Heart right ventricle (tissue), 16 donors: ENCODE data around the gene DZANK1. TPM values are rescaled to one million over a fixed set of nuclear protein-coding genes. Genes with fewer than 3 reads are reported as not detected.

Experiments used
- ATAC-seq, 8 donors: fragments of 200-7000 bp; cut with Tn5 transposase; one replicate each; pipeline ENCODE4 v1.9.1; 2020; ENCODE audit warnings: mild to moderate bottlenecking in 8 of 8, moderate library complexity in 8 of 8, moderate number of reproducible peaks in 1 of 8
- DNase-seq, 2 donors: peaks; one replicate each; pipeline ENCODE4 v3.0.0-alpha.2; 2020
- H3K27ac ChIP-seq, 10 donors: fragments of 200-600 bp; sonication (generic) in 2 of 10; one replicate each; pipeline versions ENCODE4 v1.5.0 to v1.8.0; 2020 to 2022; ENCODE audit warnings: mild to moderate bottlenecking in 3 of 10
- H3K27me3 ChIP-seq, 7 donors: fragments of 200-600 bp; one replicate each; pipeline ENCODE4 v1.8.0; 2021 to 2022; ENCODE audit warnings: mild to moderate bottlenecking in 2 of 7
- H3K36me3 ChIP-seq, 9 donors: fragments of 200-600 bp; sonication (generic) in 1 of 9; one replicate each; pipeline versions ENCODE4 v1.5.0 to v1.8.0; 2020 to 2022; ENCODE audit warnings: mild to moderate bottlenecking in 2 of 9
- H3K4me1 ChIP-seq, 9 donors: fragments of 200-600 bp; sonication (generic) in 1 of 9; one replicate each; pipeline versions ENCODE4 v1.5.0 to v1.8.0; 2020 to 2022; ENCODE audit warnings: mild to moderate bottlenecking in 4 of 9
- H3K4me3 ChIP-seq, 10 donors: fragments of 200-600 bp; sonication (generic) in 2 of 10; one replicate each; pipeline versions ENCODE4 v1.5.0 to v1.8.0; 2020 to 2022; ENCODE audit warnings: mild to moderate bottlenecking in 7 of 10, moderate library complexity in 2 of 10
- H3K9me3 ChIP-seq, 11 donors: fragments of 200-600 bp in 10 of 11; sonication (generic) in 2 of 11; one replicate each; pipeline versions ENCODE4 v1.5.0 to v1.8.0; 2013 to 2022; ENCODE audit warnings: mild to moderate bottlenecking in 2 of 11, control low read depth in 1 of 11, moderate library complexity in 1 of 11
- CTCF ChIP-seq, 9 donors: fragments of 200-600 bp; sonication (generic) in 2 of 9; IDR thresholded peaks; one replicate each; pipeline versions ENCODE4 v1.5.0 to v1.8.0; 2021 to 2022; ENCODE audit warnings: antibody characterized with exemption in 9 of 9, mild to moderate bottlenecking in 5 of 9, moderate library complexity in 1 of 9
- whole genome bisulfite sequencing, 2 donors: extraction: QIAGEN DNeasy Blood & Tissue Kit; methylation state at CpG; one replicate each; pipeline ENCODE4 v1.1.7; 2013; ENCODE audit warnings: inconsistent platforms in 1 of 2; 5-methylcytosine and 5-hydroxymethylcytosine counted together
- intact Hi-C, 10 donors: fragments of 100-400 bp; cut with DNase I; formaldehyde crosslinking; loops; one replicate each; pipeline versions ENCODE4 v1.11.1 to v1.14.2; 2022
- polyA plus RNA-seq, 2 donors: library from polyadenylated mRNA; stranded (reverse); fragments of 200-250 nt; gene quantifications; one replicate each; pipeline ENCODE4 v1.2.3, GENCODE V29; 2013
- total RNA-seq, 10 donors: library from RNA; stranded (reverse); fragmentation: NEBNext Ultra II Directional in 3 of 10; extraction: Animal tissue kit (Norgen Biotek cat#: 25700) in 3 of 10; gene quantifications; one replicate each; pipeline versions ENCODE4 v1.2.1 to v1.2.4, GENCODE V29; 2021 to 2023
- donor health status: Arrhythmogenic right ventricular cardiomyopathy.
- donor health status: ischemic (EF 13 %, LVEDD 7.1; RV severe dilation, severe dysfunction).
- donor health status: healthy with polysubstance abuse.
- donor health status: DM: no; HTN: yes; CAD: no.
- donor health status: DM: no; HTN: no; CAD: no.
- donor health status: ischemic (EF 25% LVEDD 6.9; RV normal size, moderate dysfunction).
- donor health status: ischemic (EF 25% LVEDD 5.7; RV mildly dilated, moderate dysfunction).
- donor health status: healthy.
- donor health status: DM: yes; HTN: yes; CAD: no.
- donor health status: Ischemic cardiomyopathy.
- donor health status: ischemic (EF 35%, LVEDD 5.7; RV mildly dilated, moderate dysfunction).
- donor health status: nonischemic (EF 11% LVEDD 7.7; RV severe dilation, severe dysfunction).
- donor health status: DM: yes; HTN: yes; CAD: no.
- donor health status: PGD.
- donor health status: ischemic (EF 29% LVEDD 5.4; RV normal size, mild dysfunction).
- donor health status: nonischemic (EF 23%, LVEDD 6.1; RV moderate dilation, normal function).

The DZANK1 gene
- total and polyA plus RNA-seq, 12 donors: 0.35 to 1.7 (median 0.83) TPM

DNA sequence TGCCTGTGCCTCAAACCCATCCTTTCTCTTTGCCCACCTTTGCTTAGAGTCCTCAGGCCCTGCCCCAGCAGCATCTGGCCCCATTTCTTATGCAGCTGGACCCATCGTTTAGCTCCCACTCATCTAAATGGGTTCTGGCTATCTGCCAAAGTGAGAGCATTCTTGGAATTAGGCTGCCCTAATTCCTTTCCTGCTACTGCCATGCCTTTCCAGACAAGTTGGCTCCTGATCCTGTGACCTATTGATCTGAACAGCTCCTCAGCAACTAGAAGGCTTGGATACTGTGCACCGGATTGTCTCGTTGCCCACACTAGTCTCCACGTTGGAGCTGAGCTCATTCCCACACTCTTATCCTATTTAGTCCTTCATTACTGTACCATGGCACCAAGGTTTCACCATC is 22.9 kb downstream of the DZANK1 start:
- Histone ChIP-seq H3K36me3 (no peaks in the 10 kb centered on the region), H3K4me3 (no peak overlapping the region), H3K9me3 (no peaks in the 10 kb centered on the region), H3K27me3 (no peaks in the 10 kb centered on the region), H3K4me1 (peaks cover 0 to 6% (median 0%) of the 10 kb centered on the region in 9 donors), H3K27ac (no peak overlapping the region)
- ATAC-seq: no peak
- intact Hi-C loops: no loop called here
- 46 to 51% methylated on average over 4 of the region's 4 CpGs for WGBS, 2 donors
- DNase-seq: no peak
- TF ChIP-seq CTCF (IDR thresholded peaks at IDR 0.05): no peak

DNA sequence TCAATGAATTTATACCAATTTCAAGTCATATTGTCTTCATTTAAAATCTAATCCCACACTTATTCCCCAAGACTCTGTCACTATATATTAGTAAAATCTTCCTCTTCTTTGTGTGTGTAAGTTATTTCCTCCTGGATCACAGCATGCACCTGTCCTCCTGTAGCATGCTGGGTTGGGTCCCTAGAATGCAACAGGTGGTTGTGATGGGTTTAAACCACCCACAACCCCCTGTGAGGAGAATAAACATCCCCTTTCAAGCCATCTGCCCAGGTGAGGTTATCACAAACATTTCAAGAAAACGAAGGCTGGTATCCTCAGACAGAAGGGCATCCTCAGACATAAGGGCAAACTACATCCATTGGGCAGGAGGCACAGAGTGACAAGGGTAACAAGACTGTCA is 26.4 kb downstream of the DZANK1 start:
- 33 to 75% methylated on average over 1 of the region's 1 CpG for WGBS, 2 donors

DNA sequence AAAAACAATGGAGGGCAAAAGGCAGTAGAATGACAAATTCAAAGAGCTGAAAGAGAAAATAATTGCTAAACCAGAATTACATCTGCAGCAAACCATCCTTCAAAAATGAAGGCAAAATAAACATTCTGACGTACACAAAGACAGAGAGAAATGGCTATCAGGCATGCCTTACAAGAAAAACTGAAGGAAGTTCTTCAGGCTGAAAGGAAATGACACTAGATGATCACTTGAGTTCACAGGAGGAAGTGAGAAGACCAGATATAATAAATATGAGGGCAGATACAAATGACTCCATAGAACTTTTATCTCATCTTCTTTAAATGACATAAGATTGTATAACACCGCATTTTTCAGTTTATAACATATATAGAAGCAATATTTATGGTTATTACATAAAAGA is 30.0 kb downstream of the DZANK1 start:
- H3K9me3 ChIP-seq: no peaks in the 10 kb centered on the region
- ATAC-seq (no peak), DNase-seq (no peak)
- 75 to 82% methylated on average over 2 of the region's 2 CpGs for WGBS, 2 donors
- H3K27ac ChIP-seq: no peak overlapping the region
- H3K36me3 ChIP-seq: no peaks in the 10 kb centered on the region
- no peaks in the 10 kb centered on the region for H3K27me3 ChIP-seq
- intact Hi-C loops: no loop called here
- TF ChIP-seq CTCF (IDR thresholded peaks at IDR 0.05): no peak
- no peaks in the 10 kb centered on the region for H3K4me1 ChIP-seq
- no peak overlapping the region for H3K4me3 ChIP-seq

More for the DNA sequence above, 26.4 kb downstream of the DZANK1 start:
- Histone ChIP-seq H3K27ac (no peak overlapping the region), H3K9me3 (no peaks in the 10 kb centered on the region), H3K4me1 (peaks cover 0 to 6% (median 0%) of the 10 kb centered on the region in 9 donors), H3K36me3 (no peaks in the 10 kb centered on the region), H3K4me3 (no peak overlapping the region), H3K27me3 (no peaks in the 10 kb centered on the region)
- intact Hi-C loops: no loop called here
- DNase-seq (no peak), ATAC-seq (no peak)
- TF ChIP-seq CTCF (IDR thresholded peaks at IDR 0.05): no peak

GRCh38 chr20:18431206-18431605 is 35.6 kb downstream of the DZANK1 start:
- Histone ChIP-seq H3K27me3 (no peaks in the 10 kb centered on the region), H3K4me1 (peaks cover 0 to 14% (median 0%) of the 10 kb centered on the region in 9 donors), H3K27ac (no peak overlapping the region), H3K4me3 (no peak overlapping the region), H3K36me3 (no peaks in the 10 kb centered on the region), H3K9me3 (no peaks in the 10 kb centered on the region)
- ATAC-seq (peak in 1 of 8 donors; percentile 39), DNase-seq (no peak)
- intact Hi-C loops: no loop called here
- TF ChIP-seq CTCF (IDR thresholded peaks at IDR 0.05): peak in 4 of 9 donors; percentile 10 to 25 (median 16)
- WGBS, 2 donors: 57 to 69% methylated on average over 6 of the region's 6 CpGs
